HG03159 (cell line): ENCODE data around the gene ERMARD.
"Not testable (repeated sequence)": the region's sequence is repeated elsewhere in the genome, so short reads cannot be mapped to it uniquely, and the experiment has no call there.

ENCODE experiments used
- ATAC-seq: cut with Tn5 transposase; IDR thresholded peaks from one replicate; pipeline ENCODE4 v1.9.1; 2021; ENCODE audit warnings: mild to moderate bottlenecking, moderate library complexity; ENCODE audit not compliant: unreplicated experiment

Gene ERMARD

GRCh38 chr6:169738204-169738975, 13.0 kb upstream of the ERMARD start:
- ATAC-seq = no peak

GRCh38 chr6:169738976-169739529, 12.4 kb upstream of the ERMARD start:
- ATAC-seq = no peak

GRCh38 chr6:169741344-169741743, 10.1 kb upstream of the ERMARD start:
- no peak for ATAC-seq

- no peak for ATAC-seq
Measured at GRCh38 chr6:169745405-169745804, 6.0 kb upstream of the ERMARD start.

- no peak for ATAC-seq
Measured at GRCh38 chr6:169746556-169746955, 4.9 kb upstream of the ERMARD start.

GRCh38 chr6:169752074-169752623, 727 bp downstream of the ERMARD start:
- ATAC-seq = no peak

GRCh38 chr6:169755162-169755561, 3.7 kb downstream of the ERMARD start:
- ATAC-seq = no peak

GRCh38 chr6:169763308-169763707, 11.9 kb downstream of the ERMARD start:
- ATAC-seq = no peak

GRCh38 chr6:169763881-169764280, 12.5 kb downstream of the ERMARD start:
- no peak for ATAC-seq

- ATAC-seq = not testable (repeated sequence)
Measured at GRCh38 chr6:169765789-169766188, 14.4 kb downstream of the ERMARD start.

- ATAC-seq = no peak
Measured at GRCh38 chr6:169766232-169766631, 14.8 kb downstream of the ERMARD start.

GRCh38 chr6:169766921-169767736, 15.7 kb downstream of the ERMARD start:
- ATAC-seq = no peak

- no peak for ATAC-seq
Measured at GRCh38 chr6:169774347-169774746, 22.9 kb downstream of the ERMARD start.

- ATAC-seq = no peak
Measured at GRCh38 chr6:169775321-169775720, 23.9 kb downstream of the ERMARD start.

- ATAC-seq = no peak
Measured at GRCh38 chr6:169776379-169776778, 25.0 kb downstream of the ERMARD start.

- ATAC-seq = no peak
Measured at GRCh38 chr6:169777896-169778295, 26.5 kb downstream of the ERMARD start.

GRCh38 chr6:169778646-169779045, 27.2 kb downstream of the ERMARD start:
- no peak for ATAC-seq

GRCh38 chr6:169779092-169779815, 27.8 kb downstream of the ERMARD start:
- no peak for ATAC-seq

- no peak for ATAC-seq
Measured at GRCh38 chr6:169779896-169780295, 28.5 kb downstream of the ERMARD start.

- ATAC-seq = no peak
Measured at GRCh38 chr6:169780571-169781091, 29.2 kb downstream of the ERMARD start.

GRCh38 chr6:169782966-169783365, 31.5 kb downstream of the ERMARD start:
- ATAC-seq = no peak
